Endothelial cell of umbilical vein (primary cell): ENCODE measurements around the gene APOBEC4. TPM values are rescaled to one million over a fixed set of nuclear protein-coding genes. Genes with fewer than 3 reads are reported as not detected.
"Not testable (repeated sequence)": the region's sequence is repeated elsewhere in the genome, so short reads cannot be mapped to it uniquely, and the experiment has no call there.

Experiments
- BruUV-seq: library from RNA; stranded (reverse); fragments of 400-500 nt; replicated peaks from 2 replicates; lab custom pipeline; 2021; lab: Mats Ljungman, UMichigan
- CTCF ChIA-PET: fragments of 300-600, 350-600 bp; sonication (Branson Sonifier 250); formaldehyde crosslinking; loops from one replicate; lab custom pipeline; 2021; ENCODE audit warnings: antibody characterized with exemption, inconsistent platforms; lab: Charles Lee
- POLR2A ChIA-PET: fragments of 300-600, 350-600 bp; sonication (Branson Sonifier 250); formaldehyde crosslinking; loops from one replicate; lab custom pipeline; 2021; ENCODE audit warnings: antibody characterized with exemption, inconsistent platforms; lab: Charles Lee
- DNase-seq: peaks from one replicate; pipeline ENCODE4 v3.0.0-alpha.2; 2011; ENCODE audit warnings: low read depth, low spot score
- FAIRE-seq: peaks from 2 replicates; lab custom pipeline; 2011; peaks lifted over from hg19 to GRCh38; lab: Jason Lieb, UNC
- H2AFZ ChIP-seq: 2 replicates; pipeline ENCODE4 v1.6.0; 2012; ENCODE audit warnings: low read depth, low read length, control low read depth, inconsistent platforms
- H3K27ac ChIP-seq: 2 replicates; pipeline ENCODE4 v1.5.1; 2011; ENCODE audit warnings: low read depth, mild to moderate bottlenecking, control low read depth, low read length, moderate library complexity; ENCODE audit not compliant: insufficient read depth
- H3K27me3 ChIP-seq, 2 experiments: 2 replicates each; pipeline versions ENCODE4 v1.6.0 to v1.6.1; 2011; ENCODE audit warnings: low read length in 2 of 2, mixed read lengths in 1 of 2; ENCODE audit not compliant: control insufficient read depth in 2 of 2, insufficient read depth in 2 of 2
- H3K36me3 ChIP-seq, 2 experiments: 2 replicates in 1 of 2; 3 replicates in 1 of 2; pipeline ENCODE4 v1.5.1; 2011; ENCODE audit warnings: low read length in 2 of 2, mild to moderate bottlenecking in 1 of 2, moderate library complexity in 1 of 2; ENCODE audit not compliant: control insufficient read depth in 2 of 2, insufficient read depth in 2 of 2; ENCODE audit errors: extremely low read depth in 1 of 2
- H3K4me1 ChIP-seq: 3 replicates; pipeline ENCODE4 v1.5.1; 2011; ENCODE audit warnings: mild to moderate bottlenecking, low read length; ENCODE audit not compliant: control insufficient read depth, insufficient read depth; ENCODE audit errors: extremely low read depth
- H3K4me2 ChIP-seq: 2 replicates; pipeline ENCODE4 v1.6.1; 2011; ENCODE audit warnings: low read length, control low read depth, mixed read lengths; ENCODE audit not compliant: insufficient read depth
- H3K4me3 ChIP-seq, 3 experiments: fragments of 200-600 bp in 1 of 3; sonication (generic), shearing (Covaris generic) in 1 of 3; replicated peaks in 1 of 3; 2 replicates each; pipeline ENCODE4 v1.5.1; 2011 to 2016; ENCODE audit warnings: control low read depth in 3 of 3, low read length in 3 of 3, mild to moderate bottlenecking in 2 of 3, inconsistent platforms in 1 of 3, low read depth in 1 of 3, moderate library complexity in 1 of 3; ENCODE audit not compliant: insufficient read depth in 1 of 3
- H3K79me2 ChIP-seq: 2 replicates; pipeline ENCODE4 v1.6.0; 2012; ENCODE audit warnings: low read length, inconsistent platforms; ENCODE audit not compliant: control insufficient read depth, insufficient read depth
- H3K9ac ChIP-seq: replicated peaks from 2 replicates; pipeline ENCODE3; 2011; ENCODE audit warnings: low read length, control low read depth; ENCODE audit not compliant: insufficient read depth; ENCODE audit errors: extremely low read depth
- H3K9me1 ChIP-seq: replicated peaks from 3 replicates; pipeline ENCODE4 v1.6.0; 2011; ENCODE audit warnings: mild to moderate bottlenecking, low read length; ENCODE audit not compliant: control insufficient read depth, insufficient read depth; ENCODE audit errors: extremely low read depth
- H3K9me3 ChIP-seq: replicated peaks from 2 replicates; pipeline ENCODE4 v1.5.1; 2012; ENCODE audit warnings: low read length, inconsistent platforms; ENCODE audit not compliant: control insufficient read depth, insufficient read depth
- H4K20me1 ChIP-seq: replicated peaks from 2 replicates; pipeline ENCODE3; 2011; ENCODE audit warnings: mild to moderate bottlenecking, low read length; ENCODE audit not compliant: control insufficient read depth, insufficient read depth; ENCODE audit errors: extremely low read depth
- EZH2 ChIP-seq: IDR thresholded peaks from 2 replicates; pipeline ENCODE4 v1.6.1; 2012; ENCODE audit warnings: borderline replicate concordance, low read depth, mild to moderate bottlenecking, moderate library complexity, low read length, inconsistent platforms; ENCODE audit not compliant: severe bottlenecking
- FOS ChIP-seq: IDR thresholded peaks from 2 replicates; pipeline ENCODE4 v1.6.1; 2011; ENCODE audit warnings: mild to moderate bottlenecking, low read length, moderate library complexity, borderline replicate concordance; ENCODE audit not compliant: insufficient read depth
- dilution Hi-C: fragments of 300-500 bp; cut with MboI; formaldehyde crosslinking; loops from one replicate; pipeline ENCODE4 v1.15.0; 2019; ENCODE audit warnings: low sequenced_read_pairs; ENCODE audit not compliant: extremely low pct_ligation_motif_present
- intact Hi-C: fragments of 100-400 bp; cut with micrococcal nuclease; formaldehyde crosslinking; loops from one replicate; pipeline ENCODE4 v1.10.0; 2022
- polyA plus RNA-seq, 4 experiments: library from polyadenylated mRNA; depleted of rRNA in 3 of 4; stranded (reverse) in 3 of 4; unstranded in 1 of 4; fragments of >200 nt; gene quantifications; 2 replicates each; pipeline versions ENCODE4 v1.2.1 to v1.2.3, GENCODE V29; 2011 to 2012; ENCODE audit warnings: missing spikeins in 1 of 4
- total RNA-seq: library from RNA; stranded (reverse); gene quantifications from 2 replicates; pipeline ENCODE4 v1.2.3, GENCODE V29; 2021
- TF ChIP-seq, protein P1 (sequence below), 2 donors: IDR thresholded peaks; 1 replicate in 1 of 2; 2 replicates in 1 of 2; pipeline ENCODE4 v1.5.1; 2011; ENCODE audit warnings: low read length in 2 of 2, mild to moderate bottlenecking in 2 of 2, moderate library complexity in 2 of 2, control low read depth in 1 of 2, inconsistent platforms in 1 of 2, low read depth in 1 of 2; ENCODE audit not compliant: insufficient read depth in 1 of 2; ENCODE audit errors: extremely low read depth in 1 of 2

Gene APOBEC4
- total and polyA plus RNA-seq, 2 donors (not counting 3 experiments of a cell fraction or from before 2014, with no cell fraction given) = not detected

- ChIA-PET POLR2A (no interaction called here), CTCF (interaction anchor here (0.9 to 1.8 kb wide), 4 partner anchors 19 to 287 kb away, joined by 3 to 5 read pairs (median 4); no protein-coding TSS in a partner anchor)
- no TSS peak for BruUV-seq
- intact Hi-C loops (no loop called here), dilution Hi-C loops (no loop called here)
- Histone ChIP-seq H3K4me2 (no peak overlapping the region), H3K9ac (no peak overlapping the region), H3K27ac (no peak overlapping the region), H2AFZ (no peak overlapping the region), H4K20me1 (peaks cover 2% of the 10 kb centered on the region), H3K27me3 (no peaks in the 10 kb centered on the region), H3K36me3 (peaks cover 9 to 28% of the 10 kb centered on the region in 2 experiments), H3K4me3 (no peak overlapping the region), H3K4me1 (peaks cover 35% of the 10 kb centered on the region), H3K9me3 (no peaks in the 10 kb centered on the region), H3K9me1 (no peaks in the 10 kb centered on the region), H3K79me2 (peaks cover 49% of the 10 kb centered on the region)
- TF ChIP-seq, protein P1, sequence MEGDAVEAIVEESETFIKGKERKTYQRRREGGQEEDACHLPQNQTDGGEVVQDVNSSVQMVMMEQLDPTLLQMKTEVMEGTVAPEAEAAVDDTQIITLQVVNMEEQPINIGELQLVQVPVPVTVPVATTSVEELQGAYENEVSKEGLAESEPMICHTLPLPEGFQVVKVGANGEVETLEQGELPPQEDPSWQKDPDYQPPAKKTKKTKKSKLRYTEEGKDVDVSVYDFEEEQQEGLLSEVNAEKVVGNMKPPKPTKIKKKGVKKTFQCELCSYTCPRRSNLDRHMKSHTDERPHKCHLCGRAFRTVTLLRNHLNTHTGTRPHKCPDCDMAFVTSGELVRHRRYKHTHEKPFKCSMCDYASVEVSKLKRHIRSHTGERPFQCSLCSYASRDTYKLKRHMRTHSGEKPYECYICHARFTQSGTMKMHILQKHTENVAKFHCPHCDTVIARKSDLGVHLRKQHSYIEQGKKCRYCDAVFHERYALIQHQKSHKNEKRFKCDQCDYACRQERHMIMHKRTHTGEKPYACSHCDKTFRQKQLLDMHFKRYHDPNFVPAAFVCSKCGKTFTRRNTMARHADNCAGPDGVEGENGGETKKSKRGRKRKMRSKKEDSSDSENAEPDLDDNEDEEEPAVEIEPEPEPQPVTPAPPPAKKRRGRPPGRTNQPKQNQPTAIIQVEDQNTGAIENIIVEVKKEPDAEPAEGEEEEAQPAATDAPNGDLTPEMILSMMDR (IDR thresholded peaks at IDR 0.05; ENCODE audit: extremely low read depth in 1 of 2, insufficient read depth in 1 of 2, low read depth in 1 of 2, low read length in 2 of 2) = no peak
- TF ChIP-seq FOS = no peak
- no peak for TF ChIP-seq EZH2
- DNase-seq (no peak), FAIRE-seq (no peak)
Observed at GRCh38 chr1:183628537-183628936, 24.6 kb downstream of the APOBEC4 start.

DNA sequence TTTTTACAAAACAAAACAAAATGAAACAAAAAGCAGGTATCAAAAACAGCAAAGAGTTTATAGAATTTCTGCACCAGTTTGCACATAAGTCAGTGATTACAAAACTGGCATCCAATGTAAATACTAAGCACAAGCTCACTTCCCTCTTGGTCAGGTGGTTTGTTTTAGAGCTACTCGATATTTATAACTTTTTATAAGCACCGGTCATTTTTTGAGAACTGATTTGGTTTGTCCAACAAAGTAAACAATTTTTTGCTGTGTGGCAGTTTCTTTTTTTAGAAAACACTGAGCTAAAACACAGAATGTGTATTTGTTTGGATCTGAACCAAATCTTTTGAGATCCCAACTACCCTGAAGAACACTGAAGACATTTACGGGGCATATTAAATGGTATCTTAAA is 26.9 kb downstream of the APOBEC4 start:
- H3K4me2 ChIP-seq, H2AFZ ChIP-seq, dilution Hi-C loops, H3K4me3 ChIP-seq, H3K9me1 ChIP-seq, H4K20me1 ChIP-seq, BruUV-seq, H3K9me3 ChIP-seq, H3K9ac ChIP-seq, DNase-seq, H3K27me3 ChIP-seq, POLR2A ChIA-PET, H3K27ac ChIP-seq, intact Hi-C loops: not testable (repeated sequence)
- Histone ChIP-seq H3K36me3 (peaks cover 9 to 30% of the 10 kb centered on the region in 2 experiments), H3K79me2 (peaks cover 28% of the 10 kb centered on the region), H3K4me1 (peaks cover 18% of the 10 kb centered on the region)
- CTCF ChIA-PET = interaction anchor here (1.1 to 1.7 kb wide), 4 partner anchors 17 to 290 kb away, joined by 3 to 6 read pairs (median 4); no protein-coding TSS in a partner anchor
- FAIRE-seq = peak; percentile 18
